Erythroblast (primary cell): ENCODE data around the gene GLI3.

Experiments
- GATA1 ChIP-seq: IDR thresholded peaks from 2 replicates; pipeline ENCODE4 v1.6.1; 2011; ENCODE audit warnings: low read depth, mild to moderate bottlenecking, control low read depth, low read length, moderate library complexity
- POLR2A ChIP-seq: IDR thresholded peaks from 2 replicates; pipeline ENCODE4 v1.6.1; 2011; ENCODE audit warnings: mild to moderate bottlenecking, low read length

DNA sequence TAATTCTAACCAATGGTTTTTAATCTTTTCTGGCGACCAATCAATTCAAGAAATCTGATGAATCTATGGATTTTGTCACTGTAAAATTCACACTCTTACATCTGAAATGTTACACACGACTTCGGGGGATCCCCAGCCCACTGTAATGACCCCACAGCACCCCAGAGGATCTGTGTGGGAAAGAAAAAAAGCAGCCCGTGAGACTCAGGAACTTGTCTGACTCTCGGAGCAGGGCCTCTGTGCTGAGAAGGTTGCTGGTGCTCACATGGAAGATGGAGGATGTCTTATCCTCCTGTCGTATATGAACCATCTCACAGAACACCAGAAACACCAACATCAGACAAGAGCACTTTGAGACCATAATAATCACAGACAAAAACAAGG lies 305.8 kb downstream of the GLI3 start:
- TF ChIP-seq POLR2A = no peak
- TF ChIP-seq GATA1 = no peak
